ENCODE measurements around the gene NR6A1. TPM values are rescaled to one million over a fixed set of nuclear protein-coding genes. Genes with fewer than 3 reads are reported as not detected.
A peak's percentile ranks its signal among the peaks of the same experiment; 100 is the strongest.

The NR6A1 gene
- total RNA-seq, 2 experiments from 2014 or later: not detected

- no peaks in the 10 kb centered on the region for H3K36me3 ChIP-seq (ENCODE audit: insufficient read depth, low read length)
- H3K4me1 Mint-ChIP-seq (ENCODE audit: low read depth): no peaks in the 10 kb centered on the region
- H3K27me3 Mint-ChIP-seq: no peaks in the 10 kb centered on the region
- no peak overlapping the region for H3K27ac ChIP-seq (ENCODE audit: low read depth in 1 of 2, low read length in 2 of 2)
- H3K27me3 ChIP-seq (ENCODE audit: control insufficient read depth in 1 of 2, insufficient read depth in 2 of 2, low read length in 2 of 2): peaks cover 0 to 3% of the 10 kb centered on the region in 2 experiments
- H3K27ac Mint-ChIP-seq: no peak overlapping the region
- H3K4me1 ChIP-seq (ENCODE audit: insufficient read depth, low read length): no peaks in the 10 kb centered on the region
- H3K36me3 Mint-ChIP-seq (ENCODE audit: low read depth): no peaks in the 10 kb centered on the region
- no peak overlapping the region for H3K4me3 ChIP-seq (ENCODE audit: low read length)
- TF ChIP-seq, protein P1, sequence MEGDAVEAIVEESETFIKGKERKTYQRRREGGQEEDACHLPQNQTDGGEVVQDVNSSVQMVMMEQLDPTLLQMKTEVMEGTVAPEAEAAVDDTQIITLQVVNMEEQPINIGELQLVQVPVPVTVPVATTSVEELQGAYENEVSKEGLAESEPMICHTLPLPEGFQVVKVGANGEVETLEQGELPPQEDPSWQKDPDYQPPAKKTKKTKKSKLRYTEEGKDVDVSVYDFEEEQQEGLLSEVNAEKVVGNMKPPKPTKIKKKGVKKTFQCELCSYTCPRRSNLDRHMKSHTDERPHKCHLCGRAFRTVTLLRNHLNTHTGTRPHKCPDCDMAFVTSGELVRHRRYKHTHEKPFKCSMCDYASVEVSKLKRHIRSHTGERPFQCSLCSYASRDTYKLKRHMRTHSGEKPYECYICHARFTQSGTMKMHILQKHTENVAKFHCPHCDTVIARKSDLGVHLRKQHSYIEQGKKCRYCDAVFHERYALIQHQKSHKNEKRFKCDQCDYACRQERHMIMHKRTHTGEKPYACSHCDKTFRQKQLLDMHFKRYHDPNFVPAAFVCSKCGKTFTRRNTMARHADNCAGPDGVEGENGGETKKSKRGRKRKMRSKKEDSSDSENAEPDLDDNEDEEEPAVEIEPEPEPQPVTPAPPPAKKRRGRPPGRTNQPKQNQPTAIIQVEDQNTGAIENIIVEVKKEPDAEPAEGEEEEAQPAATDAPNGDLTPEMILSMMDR (IDR thresholded peaks at IDR 0.05): no peak
- POLR2A ChIA-PET: no interaction called here
- CTCF ChIA-PET: interaction anchor here (0.6 kb wide), 1 partner anchor 473 kb away, joined by 3 read pairs; no protein-coding TSS in a partner anchor
- intact Hi-C loops (cut with DNase I, micrococcal nuclease): no loop called here
- DNase-seq (no peak), ATAC-seq (ENCODE audit: poor library complexity) (no peak)
- no peaks in the 10 kb centered on the region for H3K9me3 Mint-ChIP-seq
- no peak overlapping the region for H3K4me3 Mint-ChIP-seq
- no peaks in the 10 kb centered on the region for H3K9me3 ChIP-seq (ENCODE audit: control insufficient read depth in 1 of 2, insufficient read depth in 1 of 2, low read length in 2 of 2)
Measured at GRCh38 chr9:124623966-124624734, 147.0 kb downstream of the NR6A1 start.

- Histone ChIP-seq H3K27ac (ENCODE audit: low read depth in 1 of 2, low read length in 2 of 2) (no peak overlapping the region), H3K27me3 (ENCODE audit: control insufficient read depth in 1 of 2, insufficient read depth in 2 of 2, low read length in 2 of 2) (peaks cover 0 to 3% of the 10 kb centered on the region in 2 experiments), H3K4me1 (ENCODE audit: insufficient read depth, low read length) (no peaks in the 10 kb centered on the region), H3K9me3 (ENCODE audit: control insufficient read depth in 1 of 2, insufficient read depth in 1 of 2, low read length in 2 of 2) (no peaks in the 10 kb centered on the region), H3K36me3 (ENCODE audit: insufficient read depth, low read length) (no peaks in the 10 kb centered on the region), H3K4me3 (ENCODE audit: low read length) (no peak overlapping the region)
- intact Hi-C loops (cut with DNase I, micrococcal nuclease): no loop called here
- DNase-seq (no peak), ATAC-seq (ENCODE audit: poor library complexity) (no peak)
- Mint-ChIP-seq H3K4me3 (no peak overlapping the region), H3K9me3 (no peaks in the 10 kb centered on the region), H3K4me1 (ENCODE audit: low read depth) (no peaks in the 10 kb centered on the region), H3K27ac (no peak overlapping the region), H3K36me3 (ENCODE audit: low read depth) (no peaks in the 10 kb centered on the region), H3K27me3 (no peaks in the 10 kb centered on the region)
- POLR2A ChIA-PET: interaction anchor here (0.6 kb wide), 1 partner anchor 148 kb away, joined by 3 read pairs; the partner anchor contains the start of gene NR6A1
- TF ChIP-seq, protein P1 (IDR thresholded peaks at IDR 0.05): no peak
- CTCF ChIA-PET: no interaction called here
Measured at GRCh38 chr9:124622882-124623281, 148.2 kb downstream of the NR6A1 start.

- no peaks in the 10 kb centered on the region for H3K4me1 Mint-ChIP-seq (ENCODE audit: low read depth)
- no peak for ATAC-seq (ENCODE audit: poor library complexity)
- no peak overlapping the region for H3K27ac Mint-ChIP-seq
- no peaks in the 10 kb centered on the region for H3K9me3 ChIP-seq (ENCODE audit: control insufficient read depth in 1 of 2, insufficient read depth in 1 of 2, low read length in 2 of 2)
- peaks cover 0 to 3% of the 10 kb centered on the region in 2 experiments for H3K27me3 ChIP-seq (ENCODE audit: control insufficient read depth in 1 of 2, insufficient read depth in 2 of 2, low read length in 2 of 2)
- H3K4me3 Mint-ChIP-seq: no peak overlapping the region
- no peak overlapping the region for H3K4me3 ChIP-seq (ENCODE audit: low read length)
- H3K4me1 ChIP-seq (ENCODE audit: insufficient read depth, low read length): no peaks in the 10 kb centered on the region
- TF ChIP-seq, protein P1 (IDR thresholded peaks at IDR 0.05): no peak
- H3K27me3 Mint-ChIP-seq: no peaks in the 10 kb centered on the region
- ChIA-PET POLR2A (no interaction called here), CTCF (no interaction called here)
- H3K9me3 Mint-ChIP-seq: no peaks in the 10 kb centered on the region
- intact Hi-C loops (cut with DNase I, micrococcal nuclease): no loop called here
- no peaks in the 10 kb centered on the region for H3K36me3 ChIP-seq (ENCODE audit: insufficient read depth, low read length)
- no peaks in the 10 kb centered on the region for H3K36me3 Mint-ChIP-seq (ENCODE audit: low read depth)
- peak in 2 of 14 experiments; percentile 2 to 40 for DNase-seq
- H3K27ac ChIP-seq (ENCODE audit: low read depth in 1 of 2, low read length in 2 of 2): no peak overlapping the region
Measured at GRCh38 chr9:124621371-124622328, 149.5 kb downstream of the NR6A1 start.
